Stimulated activated CD4-positive, alpha-beta T cell treated with anti-CD3 and anti-CD28 coated beads, Interleukin-12 subunit alpha, Interleukin-12 subunit beta, amount 100 ng/mL, for 48 hours (primary cell): ENCODE measurements around the gene CORO2B.
A peak's percentile ranks its signal among the peaks of the same experiment; 100 is the strongest.

ENCODE experiments used
- DNase-seq, 3 donors: peaks; one replicate each; pipeline ENCODE4 v3.0.0-alpha.2; 2020; ENCODE audit warnings: low read depth in 2 of 3, low spot score in 1 of 3

The CORO2B gene

DNA sequence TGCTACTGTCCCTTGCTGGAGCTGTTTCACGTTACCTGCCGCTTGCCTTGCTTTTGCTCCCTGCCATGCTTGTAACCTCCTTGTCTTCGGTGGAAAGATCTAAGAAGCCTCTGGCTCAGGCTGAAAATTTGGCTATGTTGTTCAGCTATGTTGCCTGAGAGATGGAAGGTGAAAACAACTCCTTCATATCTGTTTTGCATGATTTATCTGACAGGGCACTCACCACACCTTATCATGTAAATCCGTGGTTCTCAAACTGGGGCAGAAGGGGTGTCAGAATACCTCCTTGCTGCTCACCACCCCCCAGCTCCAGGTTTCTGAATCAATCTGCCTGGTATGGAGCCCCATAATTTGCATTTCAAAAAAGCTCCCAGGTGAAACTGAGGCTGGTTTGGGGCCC lies 6.5 kb upstream of the CORO2B start:
- DNase-seq: no peak

DNA sequence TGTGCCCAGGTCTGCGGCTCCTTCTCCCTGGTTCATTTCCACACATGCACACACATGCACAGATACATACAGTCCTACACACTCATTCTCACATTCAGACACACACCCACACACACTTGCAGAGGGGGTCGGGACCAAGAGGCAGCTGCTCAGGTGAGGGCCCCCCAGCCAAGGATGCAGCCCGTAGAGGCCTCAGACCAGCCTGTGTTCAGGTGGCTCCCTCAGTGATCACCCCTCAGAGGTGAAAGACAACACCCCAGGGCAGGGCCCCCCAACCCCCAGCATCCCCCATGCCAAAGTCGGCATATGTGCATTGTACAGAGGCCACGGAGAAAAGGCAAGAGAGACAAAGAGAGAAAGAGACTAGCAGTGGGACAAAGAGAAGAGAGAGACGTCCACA lies 5.9 kb upstream of the CORO2B start:
- DNase-seq: no peak

DNA sequence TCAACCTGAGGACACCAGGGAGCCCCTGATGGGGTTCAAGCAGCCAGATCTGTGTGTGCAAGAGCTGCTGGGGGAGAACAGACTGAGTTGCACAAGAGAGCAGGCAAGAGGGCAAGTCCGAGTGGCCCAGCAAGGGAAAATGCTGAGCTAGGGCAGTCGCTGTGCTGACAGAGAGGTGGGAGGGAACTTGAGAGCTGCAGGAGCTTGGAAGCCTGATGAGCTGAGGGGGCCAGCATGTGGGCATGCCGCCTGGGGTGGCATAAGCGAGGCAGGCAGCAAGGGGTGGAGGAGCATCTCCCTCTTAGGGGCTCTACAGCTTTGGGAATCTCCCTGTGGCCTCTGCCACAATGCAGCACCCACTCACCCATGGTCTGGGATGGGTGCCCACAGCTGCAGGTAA lies 4.7 kb upstream of the CORO2B start:
- no peak for DNase-seq

- DNase-seq: no peak
Measured at GRCh38 chr15:68574629-68575028, 4.2 kb upstream of the CORO2B start.

DNA sequence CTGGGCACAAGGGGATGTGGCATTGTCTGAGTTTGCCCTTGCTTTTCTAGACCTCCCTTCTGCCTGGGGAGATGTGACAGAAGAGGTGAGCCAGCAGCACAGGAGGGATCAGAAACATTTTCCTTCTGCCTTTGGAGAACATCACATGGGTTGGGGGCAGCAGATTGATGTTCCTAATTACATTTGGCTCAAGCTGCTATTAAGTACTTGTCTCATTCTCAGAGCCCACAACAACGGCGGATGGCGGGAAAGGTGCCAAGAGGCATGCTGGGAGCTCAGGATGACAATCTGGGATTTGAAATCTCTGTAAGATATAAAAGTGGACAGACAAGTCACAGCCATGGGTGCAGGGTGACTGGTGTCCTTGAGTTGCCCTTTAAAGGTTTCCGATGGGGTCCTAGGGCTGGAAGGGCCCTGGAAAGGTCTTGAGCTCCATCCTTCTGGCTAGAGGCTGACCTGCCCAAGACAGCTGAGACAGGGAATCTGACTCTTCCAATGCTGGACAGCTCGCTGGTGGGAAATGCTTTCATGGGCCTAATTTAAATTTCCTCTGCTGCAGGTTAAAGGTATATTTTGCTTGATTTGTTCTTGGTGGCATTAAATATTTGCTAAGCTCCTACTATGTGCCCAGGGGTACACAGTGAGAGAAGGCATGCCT lies 2.4 kb upstream of the CORO2B start:
- no peak for DNase-seq

- DNase-seq: peak in 1 of 3 donors; percentile 20
Measured at GRCh38 chr15:68578175-68578979, 416 bp upstream of the CORO2B start.

- DNase-seq: no peak
Measured at GRCh38 chr15:68580026-68580882, 1.5 kb downstream of the CORO2B start.

DNA sequence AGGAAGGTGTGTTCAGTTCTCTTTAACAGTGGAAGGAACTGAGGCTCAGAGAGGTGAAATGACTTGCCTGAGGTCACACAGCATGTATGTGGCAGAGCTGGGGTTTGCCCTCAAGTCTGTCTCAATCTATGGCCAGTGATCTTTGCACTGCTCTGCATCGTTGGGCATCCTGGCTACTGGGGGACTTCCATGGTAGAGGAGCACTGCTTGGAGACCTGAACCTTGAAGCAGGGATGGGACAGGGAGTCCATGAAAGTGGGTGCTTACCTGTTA lies 2.0 kb downstream of the CORO2B start:
- DNase-seq: no peak

DNA sequence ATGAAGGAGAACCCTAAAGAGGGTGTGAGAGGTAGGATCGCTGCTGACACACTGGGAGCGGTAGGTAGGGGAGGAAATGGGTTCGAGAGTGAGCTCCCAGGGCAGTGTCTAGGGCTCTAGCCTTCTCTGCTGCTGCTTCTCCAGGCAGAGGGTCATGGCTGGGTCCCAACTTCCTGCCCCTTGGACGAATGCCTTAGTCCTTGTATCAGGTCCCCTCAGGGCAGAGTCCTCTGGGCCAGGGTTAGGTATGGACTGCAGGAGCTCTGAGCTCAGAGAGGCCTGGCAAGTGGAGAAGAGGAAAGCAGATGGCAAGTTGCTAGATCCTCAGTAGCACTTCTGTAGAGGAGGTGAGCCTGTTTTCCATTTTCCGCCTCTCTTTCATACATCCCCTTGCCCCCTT lies 2.9 kb downstream of the CORO2B start:
- no peak for DNase-seq

- no peak for DNase-seq
Measured at GRCh38 chr15:68582236-68582635, 3.4 kb downstream of the CORO2B start.

GRCh38 chr15:68582864-68583263 lies 4.1 kb downstream of the CORO2B start:
- no peak for DNase-seq

- DNase-seq: no peak
Measured at GRCh38 chr15:68583321-68583720, 4.5 kb downstream of the CORO2B start.

DNA sequence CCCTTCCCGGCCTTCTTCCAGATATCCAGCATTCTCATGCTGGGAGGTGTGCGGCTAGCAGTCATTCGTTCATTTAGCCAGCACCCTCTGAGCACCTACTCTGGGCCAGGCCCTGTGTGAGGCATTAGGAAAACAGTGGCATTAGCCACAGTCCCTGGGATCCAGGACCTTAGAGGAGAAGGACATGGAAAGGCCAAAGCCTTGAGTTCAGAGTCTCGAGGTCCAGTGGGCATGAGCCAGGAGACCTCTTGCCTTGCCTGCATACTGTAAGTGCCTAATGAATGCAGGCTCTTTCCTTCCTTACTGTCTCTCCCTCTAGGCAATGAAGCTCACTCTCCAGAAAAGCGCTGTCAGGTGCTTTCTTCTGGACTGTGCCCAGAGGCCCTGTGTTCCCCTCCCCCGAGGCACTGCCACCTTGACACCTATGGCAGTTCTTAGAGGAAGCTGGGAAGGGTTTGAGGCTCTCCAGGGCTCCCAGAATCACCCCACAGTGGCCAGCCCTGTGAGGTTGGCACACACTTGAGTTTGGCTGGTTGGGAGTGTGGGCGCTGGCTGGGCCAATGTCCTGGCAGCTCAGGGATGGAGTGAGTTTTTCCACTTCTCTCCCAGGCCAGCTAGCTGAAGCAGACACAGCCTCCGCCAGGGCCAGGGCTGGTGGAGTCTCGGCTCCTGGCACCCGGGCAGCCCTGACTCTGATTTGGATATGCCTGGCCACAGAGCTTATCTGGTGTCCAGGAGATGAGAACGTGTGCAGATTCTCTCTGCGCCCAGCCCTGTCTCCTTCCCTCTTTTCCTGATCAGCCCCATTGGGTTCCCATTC lies 5.4 kb downstream of the CORO2B start:
- no peak for DNase-seq

GRCh38 chr15:68584756-68585573 lies 6.2 kb downstream of the CORO2B start:
- no peak for DNase-seq

- no peak for DNase-seq
Measured at GRCh38 chr15:68585574-68586273, 6.9 kb downstream of the CORO2B start.

DNA sequence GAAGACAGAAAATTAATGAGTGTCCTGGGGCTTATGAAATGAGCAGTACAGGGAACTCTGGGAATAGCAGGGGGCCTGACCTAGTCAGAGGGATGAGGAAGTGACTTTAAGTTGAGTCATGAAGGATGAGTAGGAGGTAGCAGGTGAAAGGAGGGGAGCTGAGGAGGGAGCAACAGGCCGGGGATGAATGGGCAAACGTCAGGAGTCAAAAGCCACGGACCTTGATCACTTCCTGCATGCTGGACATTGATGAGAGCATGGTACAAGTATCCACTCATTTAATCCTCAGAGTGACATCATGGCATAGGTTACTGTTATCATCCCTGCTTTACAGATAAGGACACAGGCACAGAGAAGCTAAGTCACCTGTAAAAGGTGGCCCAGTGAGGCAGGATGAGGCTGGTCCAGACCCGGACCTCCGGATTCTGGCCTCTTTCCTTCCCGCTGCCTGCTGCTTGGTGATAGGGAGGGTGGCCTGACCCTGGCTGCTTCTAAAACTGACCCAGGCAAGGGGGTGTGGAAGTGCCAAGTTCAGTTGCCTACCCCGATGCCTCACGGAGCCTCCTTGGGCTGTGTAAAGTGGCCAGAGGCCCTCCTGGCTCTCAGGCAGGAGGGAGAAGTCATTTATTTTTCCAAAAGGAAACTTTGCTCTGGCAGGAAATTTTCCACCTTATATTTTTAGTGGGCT lies 7.6 kb downstream of the CORO2B start:
- DNase-seq: peak in 1 of 3 donors; percentile 3

DNA sequence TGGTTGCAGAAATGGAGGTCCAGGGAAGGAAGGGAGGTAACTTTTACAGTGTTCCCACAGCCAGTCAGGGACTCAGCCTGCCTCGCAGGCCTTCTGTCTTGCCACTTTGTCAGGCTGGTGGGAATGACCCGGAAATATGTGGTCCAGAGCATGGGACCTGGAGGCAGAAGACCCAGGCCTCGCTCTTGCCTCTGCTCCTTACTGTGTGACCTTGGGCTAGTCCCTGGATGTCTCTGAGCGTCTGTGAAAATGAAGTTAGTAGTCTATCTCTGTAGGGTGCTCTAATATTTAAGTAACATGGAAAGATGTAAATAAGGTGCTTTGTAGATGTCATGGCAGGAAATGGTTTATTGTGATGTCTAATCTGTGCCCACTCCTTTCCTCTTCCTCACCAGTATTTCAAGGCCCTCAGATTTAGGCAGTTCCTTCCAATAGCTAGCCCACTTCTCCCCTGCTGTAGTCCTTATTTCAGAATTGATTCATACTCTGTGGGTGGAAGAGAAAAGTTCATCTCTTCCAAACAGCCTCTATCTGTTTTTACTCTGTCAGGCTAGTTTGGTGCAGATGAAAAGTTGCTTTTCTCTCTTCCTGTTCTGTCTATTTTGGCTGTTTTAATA lies 9.1 kb downstream of the CORO2B start:
- DNase-seq: no peak

DNA sequence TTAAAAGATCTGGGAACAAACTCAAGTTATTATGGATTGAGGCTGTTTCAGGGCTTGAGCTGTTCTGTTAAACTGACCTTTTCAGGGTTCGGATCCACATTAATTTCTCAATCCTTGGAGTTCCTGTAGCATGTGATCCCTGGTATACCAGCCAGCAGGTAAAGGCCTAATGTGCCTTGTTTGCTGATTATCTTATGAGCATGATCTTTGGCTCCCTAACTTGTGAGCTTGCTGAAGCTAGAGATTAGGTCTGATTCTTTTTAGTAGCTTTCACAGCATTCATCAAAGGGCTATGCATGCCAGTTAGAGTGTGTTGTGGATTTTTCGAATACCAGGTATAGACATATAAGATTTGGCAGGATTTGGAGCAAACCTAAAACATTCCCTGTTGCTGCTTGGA lies 10.3 kb downstream of the CORO2B start:
- DNase-seq: no peak
